WTC11 (cell line): Measurements from ENCODE around the gene PRR12. TPM values are rescaled to one million over a fixed set of nuclear protein-coding genes. Genes with fewer than 3 reads are reported as not detected.

Source experiments
- ATF1 ChIP-seq: sonication (generic); formaldehyde crosslinking; IDR thresholded peaks from 2 replicates; pipeline ENCODE4 v1.8.1; 2023; ENCODE audit warnings: mild to moderate bottlenecking, moderate library complexity, missing genetic modification reagents
- CREM ChIP-seq: sonication (generic); formaldehyde crosslinking; IDR thresholded peaks from 2 replicates; pipeline ENCODE4 v1.8.1; 2022; ENCODE audit warnings: mild to moderate bottlenecking, missing genetic modification reagents, moderate library complexity
- GABPB1 ChIP-seq: sonication (generic); formaldehyde crosslinking; IDR thresholded peaks from 2 replicates; pipeline ENCODE4 v1.8.1; 2023; ENCODE audit warnings: mild to moderate bottlenecking, missing genetic modification reagents
- IRF2 ChIP-seq: sonication (generic); formaldehyde crosslinking; IDR thresholded peaks from 2 replicates; pipeline ENCODE4 v1.8.0; 2022; ENCODE audit warnings: low read depth, missing genetic modification reagents, borderline replicate concordance
- KAT7 ChIP-seq: sonication (generic); formaldehyde crosslinking; IDR thresholded peaks from 2 replicates; pipeline ENCODE4 v1.8.1; 2023; ENCODE audit warnings: missing genetic modification reagents, mild to moderate bottlenecking, borderline replicate concordance
- MAX ChIP-seq: sonication (generic); formaldehyde crosslinking; IDR thresholded peaks from 2 replicates; pipeline ENCODE4 v1.8.0; 2022; ENCODE audit warnings: mild to moderate bottlenecking, missing genetic modification reagents
- NFYB ChIP-seq: sonication (generic); formaldehyde crosslinking; conservative IDR thresholded peaks from 2 replicates; pipeline ENCODE4 v1.8.0; 2022; ENCODE audit warnings: low read depth, missing genetic modification reagents
- OVOL2 ChIP-seq: fragments of 250-450 bp; sonication (Bioruptor Pico); IDR thresholded peaks from 2 replicates; pipeline ENCODE4 v1.9.0; 2021; ENCODE audit warnings: mild to moderate bottlenecking, borderline replicate concordance
- PREB ChIP-seq: sonication (generic); formaldehyde crosslinking; IDR thresholded peaks from 2 replicates; pipeline ENCODE4 v1.8.1; 2022; ENCODE audit warnings: mild to moderate bottlenecking, missing genetic modification reagents, moderate library complexity, borderline replicate concordance
- PRRX2 ChIP-seq: fragments of 250-450 bp; sonication (Bioruptor Pico); IDR thresholded peaks from 2 replicates; pipeline ENCODE4 v1.8.0; 2021; ENCODE audit warnings: mild to moderate bottlenecking
- SMAD3 ChIP-seq: sonication (generic); formaldehyde crosslinking; IDR thresholded peaks from 2 replicates; pipeline ENCODE4 v1.8.0; 2022; ENCODE audit warnings: missing genetic modification reagents, mild to moderate bottlenecking, borderline replicate concordance
- SOX15 ChIP-seq: fragments of 250-450 bp; sonication (Bioruptor Pico); IDR thresholded peaks from 2 replicates; pipeline ENCODE4 v1.9.0; 2021; ENCODE audit warnings: mild to moderate bottlenecking
- ZMAT4 ChIP-seq: fragments of 250-450 bp; sonication (Bioruptor Pico); IDR thresholded peaks from 2 replicates; pipeline ENCODE4 v1.9.0; 2021; ENCODE audit warnings: mild to moderate bottlenecking
- ZNF138 ChIP-seq: sonication (generic); formaldehyde crosslinking; conservative IDR thresholded peaks from 2 replicates; pipeline ENCODE4 v1.8.1; 2022; ENCODE audit warnings: mild to moderate bottlenecking, moderate library complexity, missing genetic modification reagents
- ZNF396 ChIP-seq: fragments of 250-450 bp; sonication (Bioruptor Pico); IDR thresholded peaks from 2 replicates; pipeline ENCODE4 v1.8.0; 2021; ENCODE audit warnings: mild to moderate bottlenecking, moderate library complexity, borderline replicate concordance
- total RNA-seq: library from RNA; stranded (reverse); gene quantifications from 3 replicates; pipeline ENCODE4 v1.2.3, GENCODE V29; 2021
- TF ChIP-seq, protein P1 (sequence below): sonication (generic); formaldehyde crosslinking; conservative IDR thresholded peaks from 2 replicates; pipeline ENCODE4 v1.8.1; 2023; ENCODE audit warnings: mild to moderate bottlenecking, low read depth, missing genetic modification reagents, moderate library complexity
- TF ChIP-seq, protein P2 (sequence below): sonication (generic); formaldehyde crosslinking; IDR thresholded peaks from 2 replicates; pipeline ENCODE4 v1.8.1; 2023; ENCODE audit warnings: mild to moderate bottlenecking, missing genetic modification reagents
- TF ChIP-seq, protein P3 (sequence below): fragments of 250-450 bp; sonication (Bioruptor Pico); IDR thresholded peaks from 2 replicates; pipeline ENCODE4 v1.9.0; 2021; ENCODE audit warnings: mild to moderate bottlenecking
- TF ChIP-seq, protein P4 (sequence below): fragments of 250-450 bp; sonication (Bioruptor Pico); IDR thresholded peaks from 2 replicates; pipeline ENCODE4 v1.8.0; 2021; ENCODE audit warnings: mild to moderate bottlenecking
- TF ChIP-seq, protein P5 (sequence below): sonication (generic); formaldehyde crosslinking; IDR thresholded peaks from 2 replicates; pipeline ENCODE4 v1.8.1; 2022; ENCODE audit warnings: missing genetic modification reagents, borderline replicate concordance
- TF ChIP-seq, protein P6 (sequence below): fragments of 250-450 bp; sonication (Bioruptor Pico); conservative IDR thresholded peaks from 2 replicates; pipeline ENCODE4 v1.9.0; 2021; ENCODE audit warnings: mild to moderate bottlenecking
- TF ChIP-seq, protein P7 (sequence below): fragments of 250-450 bp; sonication (Bioruptor Pico); IDR thresholded peaks from 2 replicates; pipeline ENCODE4 v1.9.0; 2021; ENCODE audit warnings: moderate library complexity, mild to moderate bottlenecking, inconsistent platforms, borderline replicate concordance

Gene PRR12
- total RNA-seq, 1 experiment from 2014 or later, result 86.1 TPM

DNA sequence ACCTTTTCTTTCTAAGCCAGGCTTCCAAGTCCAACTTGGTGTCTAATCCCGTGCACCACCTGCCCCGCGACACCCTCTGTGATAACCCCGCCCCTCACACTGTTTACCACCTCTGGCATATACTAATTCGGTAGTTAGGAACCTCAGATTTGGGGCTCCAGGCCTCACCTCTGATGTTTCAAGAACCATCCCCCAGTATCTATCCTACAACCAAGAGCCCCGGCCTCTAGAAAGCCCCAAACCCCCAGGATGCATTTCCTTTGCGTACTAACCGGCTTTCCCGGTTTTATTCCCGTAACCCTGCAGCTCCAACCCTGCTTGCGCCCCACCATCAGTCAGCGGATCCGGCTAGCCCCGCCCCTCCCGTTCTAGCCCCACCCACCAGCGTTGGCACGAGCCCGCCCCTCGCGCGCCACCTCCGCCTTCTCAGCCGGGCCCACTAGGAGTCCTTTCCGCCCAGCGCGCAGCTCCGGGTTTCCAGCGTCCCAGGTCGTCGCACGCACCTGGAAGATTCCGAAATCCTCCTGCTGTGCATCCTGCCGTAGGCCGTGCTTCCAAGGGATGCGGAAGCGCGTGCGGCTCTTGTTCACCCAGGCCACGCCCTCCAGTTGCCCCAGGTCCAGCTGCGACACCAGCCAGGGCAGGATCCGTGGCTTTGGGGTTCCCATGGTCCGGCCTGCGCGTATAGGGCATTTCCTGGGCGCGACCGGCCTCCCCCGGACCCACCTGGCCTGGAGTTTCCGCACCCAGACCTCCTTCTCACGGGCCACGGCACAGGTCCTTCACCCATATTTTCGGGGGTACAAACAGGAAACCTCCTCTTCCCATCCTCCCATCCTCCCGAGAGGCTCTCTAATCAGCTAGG lies 73.4 kb downstream of the PRR12 start (continued):
- TF ChIP-seq, protein P1, sequence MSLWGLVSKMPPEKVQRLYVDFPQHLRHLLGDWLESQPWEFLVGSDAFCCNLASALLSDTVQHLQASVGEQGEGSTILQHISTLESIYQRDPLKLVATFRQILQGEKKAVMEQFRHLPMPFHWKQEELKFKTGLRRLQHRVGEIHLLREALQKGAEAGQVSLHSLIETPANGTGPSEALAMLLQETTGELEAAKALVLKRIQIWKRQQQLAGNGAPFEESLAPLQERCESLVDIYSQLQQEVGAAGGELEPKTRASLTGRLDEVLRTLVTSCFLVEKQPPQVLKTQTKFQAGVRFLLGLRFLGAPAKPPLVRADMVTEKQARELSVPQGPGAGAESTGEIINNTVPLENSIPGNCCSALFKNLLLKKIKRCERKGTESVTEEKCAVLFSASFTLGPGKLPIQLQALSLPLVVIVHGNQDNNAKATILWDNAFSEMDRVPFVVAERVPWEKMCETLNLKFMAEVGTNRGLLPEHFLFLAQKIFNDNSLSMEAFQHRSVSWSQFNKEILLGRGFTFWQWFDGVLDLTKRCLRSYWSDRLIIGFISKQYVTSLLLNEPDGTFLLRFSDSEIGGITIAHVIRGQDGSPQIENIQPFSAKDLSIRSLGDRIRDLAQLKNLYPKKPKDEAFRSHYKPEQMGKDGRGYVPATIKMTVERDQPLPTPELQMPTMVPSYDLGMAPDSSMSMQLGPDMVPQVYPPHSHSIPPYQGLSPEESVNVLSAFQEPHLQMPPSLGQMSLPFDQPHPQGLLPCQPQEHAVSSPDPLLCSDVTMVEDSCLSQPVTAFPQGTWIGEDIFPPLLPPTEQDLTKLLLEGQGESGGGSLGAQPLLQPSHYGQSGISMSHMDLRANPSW (CRISPR knock-in tag), result no peak
- TF ChIP-seq OVOL2 (no peak), ATF1 (CRISPR knock-in tag) (no peak), GABPB1 (CRISPR knock-in tag) (peak; percentile 37; the same call in 1 of the 2 replicates), IRF2 (no peak), CREM (CRISPR knock-in tag) (0 out of 2 replicates have a peak, but pooled peaks have one; percentile 63), ZNF138 (CRISPR knock-in tag) (no peak), PREB (CRISPR knock-in tag) (no peak), SMAD3 (no peak), SOX15 (CRISPR knock-in tag) (no peak), KAT7 (CRISPR knock-in tag) (no peak), MAX (peak; percentile 74; the same call in 1 of the 2 replicates), ZNF396 (CRISPR knock-in tag) (no peak), PRRX2 (CRISPR knock-in tag) (no peak), NFYB (CRISPR knock-in tag) (no peak), ZMAT4 (CRISPR knock-in tag) (0 out of 2 replicates have a peak, but pooled peaks have one; percentile 43)
- TF ChIP-seq, protein P2, sequence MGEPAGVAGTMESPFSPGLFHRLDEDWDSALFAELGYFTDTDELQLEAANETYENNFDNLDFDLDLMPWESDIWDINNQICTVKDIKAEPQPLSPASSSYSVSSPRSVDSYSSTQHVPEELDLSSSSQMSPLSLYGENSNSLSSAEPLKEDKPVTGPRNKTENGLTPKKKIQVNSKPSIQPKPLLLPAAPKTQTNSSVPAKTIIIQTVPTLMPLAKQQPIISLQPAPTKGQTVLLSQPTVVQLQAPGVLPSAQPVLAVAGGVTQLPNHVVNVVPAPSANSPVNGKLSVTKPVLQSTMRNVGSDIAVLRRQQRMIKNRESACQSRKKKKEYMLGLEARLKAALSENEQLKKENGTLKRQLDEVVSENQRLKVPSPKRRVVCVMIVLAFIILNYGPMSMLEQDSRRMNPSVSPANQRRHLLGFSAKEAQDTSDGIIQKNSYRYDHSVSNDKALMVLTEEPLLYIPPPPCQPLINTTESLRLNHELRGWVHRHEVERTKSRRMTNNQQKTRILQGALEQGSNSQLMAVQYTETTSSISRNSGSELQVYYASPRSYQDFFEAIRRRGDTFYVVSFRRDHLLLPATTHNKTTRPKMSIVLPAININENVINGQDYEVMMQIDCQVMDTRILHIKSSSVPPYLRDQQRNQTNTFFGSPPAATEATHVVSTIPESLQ, result no peak
- TF ChIP-seq, protein P3, sequence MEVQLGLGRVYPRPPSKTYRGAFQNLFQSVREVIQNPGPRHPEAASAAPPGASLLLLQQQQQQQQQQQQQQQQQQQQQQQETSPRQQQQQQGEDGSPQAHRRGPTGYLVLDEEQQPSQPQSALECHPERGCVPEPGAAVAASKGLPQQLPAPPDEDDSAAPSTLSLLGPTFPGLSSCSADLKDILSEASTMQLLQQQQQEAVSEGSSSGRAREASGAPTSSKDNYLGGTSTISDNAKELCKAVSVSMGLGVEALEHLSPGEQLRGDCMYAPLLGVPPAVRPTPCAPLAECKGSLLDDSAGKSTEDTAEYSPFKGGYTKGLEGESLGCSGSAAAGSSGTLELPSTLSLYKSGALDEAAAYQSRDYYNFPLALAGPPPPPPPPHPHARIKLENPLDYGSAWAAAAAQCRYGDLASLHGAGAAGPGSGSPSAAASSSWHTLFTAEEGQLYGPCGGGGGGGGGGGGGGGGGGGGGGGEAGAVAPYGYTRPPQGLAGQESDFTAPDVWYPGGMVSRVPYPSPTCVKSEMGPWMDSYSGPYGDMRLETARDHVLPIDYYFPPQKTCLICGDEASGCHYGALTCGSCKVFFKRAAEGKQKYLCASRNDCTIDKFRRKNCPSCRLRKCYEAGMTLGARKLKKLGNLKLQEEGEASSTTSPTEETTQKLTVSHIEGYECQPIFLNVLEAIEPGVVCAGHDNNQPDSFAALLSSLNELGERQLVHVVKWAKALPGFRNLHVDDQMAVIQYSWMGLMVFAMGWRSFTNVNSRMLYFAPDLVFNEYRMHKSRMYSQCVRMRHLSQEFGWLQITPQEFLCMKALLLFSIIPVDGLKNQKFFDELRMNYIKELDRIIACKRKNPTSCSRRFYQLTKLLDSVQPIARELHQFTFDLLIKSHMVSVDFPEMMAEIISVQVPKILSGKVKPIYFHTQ, result no peak
- TF ChIP-seq, protein P4, sequence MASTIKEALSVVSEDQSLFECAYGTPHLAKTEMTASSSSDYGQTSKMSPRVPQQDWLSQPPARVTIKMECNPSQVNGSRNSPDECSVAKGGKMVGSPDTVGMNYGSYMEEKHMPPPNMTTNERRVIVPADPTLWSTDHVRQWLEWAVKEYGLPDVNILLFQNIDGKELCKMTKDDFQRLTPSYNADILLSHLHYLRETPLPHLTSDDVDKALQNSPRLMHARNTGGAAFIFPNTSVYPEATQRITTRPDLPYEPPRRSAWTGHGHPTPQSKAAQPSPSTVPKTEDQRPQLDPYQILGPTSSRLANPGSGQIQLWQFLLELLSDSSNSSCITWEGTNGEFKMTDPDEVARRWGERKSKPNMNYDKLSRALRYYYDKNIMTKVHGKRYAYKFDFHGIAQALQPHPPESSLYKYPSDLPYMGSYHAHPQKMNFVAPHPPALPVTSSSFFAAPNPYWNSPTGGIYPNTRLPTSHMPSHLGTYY, result no peak
- TF ChIP-seq, protein P5, sequence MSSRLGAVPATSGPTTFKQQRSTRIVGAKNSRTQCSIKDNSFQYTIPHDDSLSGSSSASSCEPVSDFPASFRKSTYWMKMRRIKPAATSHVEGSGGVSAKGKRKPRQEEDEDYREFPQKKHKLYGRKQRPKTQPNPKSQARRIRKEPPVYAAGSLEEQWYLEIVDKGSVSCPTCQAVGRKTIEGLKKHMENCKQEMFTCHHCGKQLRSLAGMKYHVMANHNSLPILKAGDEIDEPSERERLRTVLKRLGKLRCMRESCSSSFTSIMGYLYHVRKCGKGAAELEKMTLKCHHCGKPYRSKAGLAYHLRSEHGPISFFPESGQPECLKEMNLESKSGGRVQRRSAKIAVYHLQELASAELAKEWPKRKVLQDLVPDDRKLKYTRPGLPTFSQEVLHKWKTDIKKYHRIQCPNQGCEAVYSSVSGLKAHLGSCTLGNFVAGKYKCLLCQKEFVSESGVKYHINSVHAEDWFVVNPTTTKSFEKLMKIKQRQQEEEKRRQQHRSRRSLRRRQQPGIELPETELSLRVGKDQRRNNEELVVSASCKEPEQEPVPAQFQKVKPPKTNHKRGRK (CRISPR knock-in tag), result no peak
- TF ChIP-seq, protein P6, sequence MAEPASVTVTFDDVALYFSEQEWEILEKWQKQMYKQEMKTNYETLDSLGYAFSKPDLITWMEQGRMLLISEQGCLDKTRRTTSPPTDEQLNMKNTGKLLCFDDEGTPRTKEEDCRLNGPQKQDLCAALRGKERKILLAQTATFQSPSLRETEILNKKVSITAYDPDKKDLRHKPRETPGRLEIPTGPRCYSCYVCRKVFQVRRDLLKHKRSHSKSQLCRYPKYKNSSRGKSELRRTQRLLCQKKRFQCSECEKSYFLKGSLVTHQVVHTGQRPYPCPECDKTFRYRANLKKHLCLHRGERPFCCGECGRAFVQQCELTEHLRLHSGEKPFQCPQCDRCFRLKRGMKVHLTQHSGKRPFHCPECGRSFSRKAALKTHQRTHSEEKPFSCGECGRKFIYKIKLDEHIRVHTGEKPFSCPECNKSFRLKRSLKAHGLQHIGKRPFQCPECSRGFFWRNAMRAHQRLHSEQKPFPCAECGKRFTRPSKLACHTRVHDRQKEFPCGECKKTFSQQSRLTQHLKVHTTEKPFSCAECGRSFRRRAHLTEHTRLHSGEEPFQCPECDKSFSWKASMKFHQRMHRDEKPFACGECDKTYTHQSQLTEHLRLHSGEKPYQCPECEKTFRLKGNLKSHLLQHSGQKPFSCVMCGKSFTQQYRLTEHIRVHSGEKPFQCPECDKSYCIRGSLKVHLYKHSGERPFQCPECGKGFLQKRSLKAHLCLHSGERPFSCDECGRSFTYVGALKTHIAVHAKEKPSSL (CRISPR knock-in tag), result no peak
- TF ChIP-seq, protein P7, sequence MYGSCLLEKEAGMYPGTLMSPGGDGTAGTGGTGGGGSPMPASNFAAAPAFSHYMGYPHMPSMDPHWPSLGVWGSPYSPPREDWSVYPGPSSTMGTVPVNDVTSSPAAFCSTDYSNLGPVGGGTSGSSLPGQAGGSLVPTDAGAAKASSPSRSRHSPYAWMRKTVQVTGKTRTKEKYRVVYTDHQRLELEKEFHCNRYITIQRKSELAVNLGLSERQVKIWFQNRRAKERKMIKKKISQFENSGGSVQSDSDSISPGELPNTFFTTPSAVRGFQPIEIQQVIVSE (CRISPR knock-in tag), result no peak
